ENCODE data around the gene STIMATE.

STIMATE gene

DNA sequence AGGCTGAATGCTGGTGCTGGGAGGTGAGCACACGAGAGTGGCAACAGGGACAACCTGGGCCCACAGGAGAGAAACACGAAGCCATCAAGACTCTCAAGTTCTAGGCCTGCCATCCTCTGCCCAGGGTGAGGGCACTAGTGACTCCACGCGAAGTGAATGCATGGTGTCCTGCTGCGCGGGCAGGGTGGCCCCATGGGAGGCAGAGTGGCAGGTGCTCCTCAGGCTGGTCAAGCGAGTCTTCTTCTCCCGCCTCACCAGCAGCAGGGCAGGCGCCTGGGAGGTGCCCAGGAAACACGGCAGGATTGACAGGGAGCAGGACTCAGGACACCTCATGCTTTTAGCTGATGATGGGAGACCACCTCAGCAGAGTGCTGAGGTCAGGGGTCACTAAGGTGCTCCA lies 26.9 kb downstream of the STIMATE start:
- no peak for DNase-seq (ENCODE audit: low read depth in 2 of 2)

DNA sequence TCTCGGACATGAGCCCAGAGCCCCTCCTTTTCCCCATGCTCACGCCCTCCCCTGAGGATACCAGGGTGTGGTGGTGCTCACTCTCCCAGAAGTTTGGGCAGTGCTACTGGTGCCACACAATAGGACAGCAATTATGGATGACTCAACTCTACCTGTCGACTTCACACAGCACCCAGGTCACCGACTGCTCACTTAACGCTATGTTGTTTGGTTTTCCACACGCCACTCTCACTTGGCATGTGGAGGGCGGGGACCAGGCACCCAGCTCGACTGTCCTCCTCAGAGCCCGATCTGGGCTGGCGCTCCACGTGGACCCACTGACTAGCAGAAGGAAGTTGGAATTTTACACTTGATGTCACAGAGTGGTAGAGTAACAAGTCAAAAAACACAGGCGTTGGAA lies 30.9 kb downstream of the STIMATE start:
- no peak for DNase-seq (ENCODE audit: low read depth in 2 of 2)

DNA sequence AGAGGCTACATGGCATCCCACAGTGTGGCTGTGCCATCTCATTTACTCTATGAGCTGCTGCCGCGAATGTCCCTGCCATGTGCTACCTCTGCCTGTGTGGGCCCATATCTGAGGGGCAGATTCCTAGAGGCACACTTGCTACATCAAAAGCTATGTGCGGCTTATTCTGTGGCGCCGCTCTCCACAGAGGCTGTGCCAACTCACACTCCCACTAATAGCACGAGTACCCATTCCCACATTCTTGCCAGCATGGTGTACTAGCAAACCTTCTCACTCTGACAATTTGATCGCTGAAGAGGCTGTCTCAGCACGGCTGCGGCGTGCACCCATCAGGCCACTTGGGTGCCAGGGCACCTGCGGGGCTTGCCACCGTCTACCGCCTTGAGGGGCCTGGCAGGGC lies 31.4 kb downstream of the STIMATE start:
- DNase-seq (ENCODE audit: low read depth in 2 of 2): no peak

DNA sequence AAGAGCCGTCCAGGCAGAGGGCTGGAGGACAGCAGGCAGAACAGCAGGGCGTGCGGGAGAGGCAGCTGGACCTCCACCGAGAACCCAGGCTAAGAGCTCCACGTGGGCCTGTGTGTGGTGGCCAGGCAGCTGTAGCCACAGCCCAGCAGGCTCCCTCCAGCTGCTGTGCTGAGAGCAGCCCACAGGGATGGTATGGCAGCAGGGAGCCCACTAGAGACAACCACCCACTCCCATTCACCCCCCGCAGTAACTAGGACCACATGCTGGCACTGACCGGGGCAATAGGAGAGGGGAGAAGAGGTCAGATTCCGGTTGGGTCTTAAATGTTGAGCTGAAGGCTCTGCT lies 37.0 kb downstream of the STIMATE start:
- no peak for DNase-seq (ENCODE audit: low read depth in 2 of 2)

DNA sequence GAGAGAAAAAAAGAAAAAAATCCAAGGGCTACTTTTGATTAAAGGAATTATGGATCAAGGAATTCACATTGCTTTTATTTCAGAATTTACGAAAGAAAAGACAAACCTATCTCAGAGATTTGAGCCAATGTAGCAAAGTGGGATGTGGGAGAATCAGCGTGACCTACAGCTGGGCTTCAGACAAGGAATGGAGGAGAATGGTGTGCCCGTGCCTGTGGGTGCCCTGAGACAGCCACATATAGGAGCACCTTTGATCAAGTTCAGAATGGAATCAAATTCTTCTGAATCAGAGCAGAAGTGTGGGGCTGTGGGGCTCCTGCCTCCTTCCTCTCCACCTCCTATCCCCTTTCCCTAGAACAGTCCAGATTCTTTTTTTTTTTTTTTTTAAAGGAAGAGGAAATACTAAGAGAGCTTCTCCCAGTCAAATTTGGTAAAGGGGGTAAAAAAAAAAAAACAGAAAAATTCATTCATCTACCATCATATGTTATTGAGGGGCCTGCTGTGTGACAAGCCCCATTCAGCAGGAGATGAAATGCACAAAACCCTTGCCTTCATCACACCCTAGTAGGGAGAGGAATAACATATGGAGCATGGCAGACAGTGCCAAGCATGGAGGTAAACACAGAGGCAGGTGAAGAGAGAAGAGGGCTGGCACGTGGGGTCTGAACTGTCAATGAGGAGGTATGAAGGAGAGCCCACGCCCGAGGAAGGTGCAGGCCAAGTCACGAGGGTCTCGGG lies 37.5 kb downstream of the STIMATE start:
- no peak for DNase-seq (ENCODE audit: low read depth in 2 of 2)

DNA sequence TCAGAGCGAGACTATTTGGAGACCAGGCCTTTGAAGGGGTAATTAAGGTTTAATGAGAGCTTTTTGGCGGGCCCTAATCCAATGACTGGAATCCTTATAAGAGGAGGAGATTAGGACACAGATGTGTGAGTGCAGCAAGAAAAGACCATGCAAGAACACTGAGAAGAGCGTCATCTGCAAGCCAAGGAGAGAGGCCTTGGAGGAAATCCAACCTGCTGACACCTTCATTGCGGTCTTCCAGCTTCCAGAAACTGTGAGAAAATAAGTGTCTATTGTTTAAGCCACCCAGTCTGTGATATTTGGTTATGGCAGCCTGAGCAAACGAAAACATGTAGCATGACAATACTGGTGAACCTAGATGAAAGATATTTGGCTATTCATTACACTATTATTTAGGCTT lies 39.5 kb downstream of the STIMATE start:
- DNase-seq (ENCODE audit: low read depth in 2 of 2): no peak

DNA sequence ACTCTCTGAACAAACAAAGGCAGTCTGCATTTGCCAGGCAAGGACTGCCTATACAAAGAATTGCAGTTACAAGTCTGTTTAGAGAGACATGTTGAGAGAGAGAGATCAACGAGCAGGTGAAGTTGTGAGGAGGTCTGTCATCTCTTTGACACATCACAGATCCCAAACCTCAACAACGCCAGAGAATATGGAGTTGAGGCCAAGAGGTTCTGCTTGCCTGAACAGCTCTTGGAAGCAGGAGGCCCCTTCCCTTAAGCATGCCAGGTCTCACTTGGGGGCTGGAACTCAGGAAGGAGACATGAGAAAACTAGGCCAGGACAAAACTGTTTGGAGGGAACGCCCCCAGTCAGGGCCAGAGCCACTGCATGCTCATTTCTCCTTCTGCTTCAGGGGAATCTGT lies 40.2 kb downstream of the STIMATE start:
- DNase-seq (ENCODE audit: low read depth in 2 of 2): no peak

DNA sequence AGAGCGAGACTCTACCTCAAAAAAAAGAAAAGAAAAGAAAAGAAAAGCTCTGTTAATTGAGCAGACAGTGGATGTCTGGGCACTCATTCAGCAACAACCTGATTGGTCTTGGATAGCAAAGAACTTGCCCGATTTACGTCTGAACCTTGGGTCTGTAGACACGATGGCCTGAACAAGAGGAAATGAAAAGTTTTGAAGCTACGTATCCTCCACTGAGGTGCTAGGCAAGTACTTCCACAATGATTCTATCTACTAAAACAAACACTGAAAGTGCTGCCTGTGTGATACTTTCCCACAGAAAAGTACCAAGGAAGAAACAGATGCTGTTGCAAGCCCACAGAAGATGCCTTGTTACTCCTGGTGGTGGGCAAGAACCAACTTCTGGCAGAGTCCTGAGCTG lies 40.7 kb downstream of the STIMATE start:
- DNase-seq (ENCODE audit: low read depth in 2 of 2): no peak

DNA sequence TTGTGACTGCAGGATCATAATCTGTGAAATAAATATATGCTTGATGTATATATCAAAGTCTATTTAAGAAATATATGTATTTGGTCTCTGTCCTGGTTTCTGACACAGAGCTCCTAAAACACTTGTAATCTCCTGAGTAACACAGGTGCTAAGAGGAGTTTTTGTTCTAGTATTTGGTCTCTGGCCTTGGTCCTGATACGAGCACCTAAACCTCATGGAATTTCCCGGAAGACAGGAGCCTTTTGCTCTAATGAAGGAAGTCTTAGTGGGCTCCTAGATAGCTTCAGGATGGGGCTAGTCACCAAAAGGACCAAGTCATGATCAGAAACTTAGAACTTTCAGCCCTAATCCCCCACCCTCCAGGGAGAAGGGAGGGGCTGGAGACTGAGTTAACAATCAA lies 43.3 kb downstream of the STIMATE start:
- no peak for DNase-seq (ENCODE audit: low read depth in 2 of 2)

DNA sequence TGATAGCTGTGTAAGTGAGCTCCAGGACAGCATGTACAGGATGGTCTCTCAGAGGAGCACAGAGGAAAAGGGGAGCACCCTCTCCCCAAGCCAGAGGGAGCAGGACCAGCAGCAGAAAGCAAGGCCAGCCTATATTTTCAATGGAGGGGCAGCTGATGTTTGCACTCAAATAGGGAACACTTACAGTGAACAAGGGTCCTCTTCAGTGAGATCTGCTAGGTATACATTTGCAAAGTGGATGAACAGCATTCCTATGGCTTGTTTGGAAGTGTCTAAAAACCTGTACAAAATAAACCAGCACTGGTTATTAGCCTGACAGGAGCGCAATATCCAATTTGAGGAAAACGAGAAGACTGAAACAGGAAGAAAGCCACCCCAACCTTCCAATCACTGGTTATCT lies 44.9 kb downstream of the STIMATE start:
- DNase-seq (ENCODE audit: low read depth in 2 of 2): no peak

DNA sequence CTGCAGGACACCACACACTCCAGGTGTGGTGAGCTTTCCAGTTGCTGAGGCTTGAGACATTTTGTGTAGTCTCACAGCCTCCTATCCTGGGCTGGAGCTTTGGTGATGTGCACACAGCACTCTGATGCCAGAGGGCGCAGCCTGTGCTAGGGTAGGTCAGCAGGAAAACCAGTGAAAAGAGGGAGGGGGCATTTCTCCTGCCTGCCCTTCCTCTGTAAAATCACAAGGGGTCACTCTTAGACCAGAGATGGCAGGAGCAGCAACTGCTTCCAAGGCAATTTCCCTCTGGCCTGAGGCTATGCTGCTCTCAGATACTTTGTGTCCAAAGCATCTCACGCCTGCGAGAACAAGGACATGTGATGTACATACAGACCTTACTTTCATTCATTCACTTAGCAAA lies 46.0 kb downstream of the STIMATE start:
- DNase-seq (ENCODE audit: low read depth in 2 of 2): no peak

DNA sequence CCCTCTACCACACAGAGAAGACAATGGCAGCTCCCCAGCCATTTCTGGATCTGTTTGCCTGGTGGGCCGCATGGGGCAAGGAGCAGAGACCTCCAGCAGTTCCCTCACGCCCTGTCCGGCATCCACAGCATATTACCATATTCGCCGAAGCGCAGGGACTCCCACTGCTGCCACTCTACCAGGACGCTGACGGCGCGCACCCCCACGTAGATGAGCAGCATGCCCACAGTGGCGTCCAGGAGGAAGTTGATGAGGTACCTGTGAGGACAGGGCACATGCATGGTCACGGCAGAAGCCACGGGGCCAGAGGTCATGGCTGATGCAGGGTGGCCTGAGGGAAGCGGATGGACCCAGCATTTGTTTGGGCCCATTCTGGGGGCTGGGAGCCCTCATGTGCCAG lies 47.7 kb downstream of the STIMATE start:
- no peak for DNase-seq (ENCODE audit: low read depth in 2 of 2)

DNA sequence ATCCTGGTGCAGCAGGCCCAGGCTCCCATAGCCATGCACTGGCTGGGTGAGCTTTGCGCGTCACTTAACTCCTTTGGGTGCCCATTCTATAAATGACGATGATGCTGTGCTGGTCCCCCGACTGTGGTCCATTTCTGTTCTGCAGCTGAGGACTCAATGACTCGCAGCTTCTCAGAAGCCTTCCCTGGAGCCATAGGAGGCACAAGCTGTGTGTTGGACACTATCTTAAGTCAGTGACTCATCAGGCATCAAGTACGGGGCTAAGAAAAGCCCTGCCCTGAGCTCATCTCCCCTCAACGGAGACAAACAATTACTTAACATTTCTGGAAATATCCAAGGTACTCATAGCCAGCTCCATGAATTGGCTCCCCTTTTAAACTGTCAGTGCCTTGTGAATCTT lies 48.7 kb downstream of the STIMATE start:
- DNase-seq (ENCODE audit: low read depth in 2 of 2): no peak

DNA sequence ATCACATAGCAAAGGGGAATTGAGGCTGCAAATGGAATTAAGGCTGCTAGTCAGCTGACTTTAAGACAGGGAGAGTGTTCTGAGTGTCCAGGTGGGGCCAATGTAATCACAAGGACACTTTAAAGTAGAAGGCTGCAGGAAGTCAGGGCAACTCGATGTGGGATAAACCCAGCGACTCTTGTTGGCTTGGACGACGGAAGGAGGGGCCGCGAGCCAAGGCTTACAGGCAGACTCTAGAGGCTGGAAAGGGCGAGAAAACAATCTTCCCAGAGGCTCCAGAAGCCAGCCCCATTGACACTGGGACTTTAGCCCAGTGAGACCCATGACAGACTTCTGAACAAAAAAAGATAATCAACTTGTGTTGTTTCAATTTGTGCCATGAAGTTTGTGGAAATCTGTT lies 49.6 kb downstream of the STIMATE start:
- no peak for DNase-seq (ENCODE audit: low read depth in 2 of 2)

DNA sequence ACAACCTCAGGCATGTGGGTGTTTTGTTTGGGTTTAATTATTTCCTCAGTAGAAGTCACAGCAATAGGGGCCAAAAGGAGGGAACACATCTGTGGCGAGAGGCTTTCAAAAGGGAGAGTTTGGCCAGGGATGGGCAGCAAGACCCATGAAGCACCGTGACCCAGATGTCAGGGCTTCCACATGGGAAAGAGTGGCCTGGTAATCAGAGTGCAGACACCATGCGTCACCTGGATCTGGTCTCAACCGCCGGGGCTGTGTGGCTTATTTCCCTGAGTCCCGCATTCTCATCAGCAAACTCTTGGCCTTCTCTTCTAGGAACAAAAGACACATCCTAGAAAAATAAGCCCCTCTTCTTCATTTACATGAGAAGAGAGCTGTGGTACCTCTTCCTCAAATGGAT lies 50.1 kb downstream of the STIMATE start:
- DNase-seq (ENCODE audit: low read depth in 2 of 2): no peak

DNA sequence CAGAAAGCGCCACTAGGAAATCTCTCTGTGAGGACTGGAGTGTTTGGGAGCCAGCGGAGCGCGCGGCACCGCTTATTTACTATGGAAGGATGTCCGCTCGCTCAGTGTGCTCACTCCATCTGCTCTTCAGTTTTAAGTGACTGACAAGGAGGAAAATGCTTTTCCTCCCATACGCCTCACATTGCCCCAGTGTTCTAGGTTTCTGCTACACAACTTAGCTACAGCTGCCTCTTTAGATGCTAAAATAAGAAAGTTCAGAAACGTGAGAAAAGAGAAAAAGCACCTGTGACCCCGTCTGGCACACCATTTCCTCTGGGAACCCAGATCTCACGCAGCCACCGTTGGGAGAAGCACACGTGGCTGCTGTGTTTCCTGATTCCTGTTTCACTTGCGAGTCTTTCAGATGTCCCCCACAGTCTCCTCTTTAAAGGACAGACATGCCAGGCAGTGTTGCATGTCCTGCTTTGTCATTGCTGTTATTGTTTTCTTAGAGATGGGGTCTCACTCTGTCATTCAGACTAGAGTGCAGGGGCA lies 50.8 kb downstream of the STIMATE start:
- no peak for DNase-seq (ENCODE audit: low read depth in 2 of 2)

DNA sequence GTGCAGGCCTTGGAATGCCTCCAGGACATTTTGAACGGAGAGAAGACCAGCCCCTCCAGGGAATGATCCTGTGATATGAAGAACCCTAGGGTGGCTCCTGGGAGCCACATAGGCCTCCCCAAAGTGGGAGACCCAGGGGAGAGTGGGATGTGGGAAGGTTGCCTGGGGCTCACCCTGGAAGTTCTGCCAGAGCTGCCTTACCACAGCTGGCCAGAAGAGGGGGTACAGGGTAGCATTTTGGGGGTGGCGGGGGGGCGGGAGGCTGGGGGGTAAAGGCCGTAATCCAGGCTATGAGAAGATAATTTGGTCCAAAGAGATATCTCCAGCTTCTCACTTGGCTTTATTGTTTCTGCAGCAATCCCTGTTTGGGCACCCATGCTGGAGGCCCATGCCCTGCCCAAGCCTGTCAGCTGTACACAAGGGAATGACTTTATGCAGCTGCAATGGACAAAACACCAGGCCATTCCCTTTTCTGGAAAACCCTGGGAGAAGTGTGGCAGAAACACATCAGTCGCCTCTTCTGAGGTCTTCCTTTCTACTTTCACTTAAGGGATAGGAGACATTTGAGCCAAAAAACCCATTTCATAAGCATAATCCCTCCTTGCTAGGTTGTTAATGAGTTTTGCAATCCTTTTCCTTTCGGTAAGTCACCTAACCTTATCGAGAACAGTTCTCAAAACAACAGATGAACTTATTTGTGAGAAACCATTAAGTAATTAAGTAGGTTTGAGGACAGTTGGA lies 51.5 kb downstream of the STIMATE start:
- DNase-seq (ENCODE audit: low read depth in 2 of 2): no peak

DNA sequence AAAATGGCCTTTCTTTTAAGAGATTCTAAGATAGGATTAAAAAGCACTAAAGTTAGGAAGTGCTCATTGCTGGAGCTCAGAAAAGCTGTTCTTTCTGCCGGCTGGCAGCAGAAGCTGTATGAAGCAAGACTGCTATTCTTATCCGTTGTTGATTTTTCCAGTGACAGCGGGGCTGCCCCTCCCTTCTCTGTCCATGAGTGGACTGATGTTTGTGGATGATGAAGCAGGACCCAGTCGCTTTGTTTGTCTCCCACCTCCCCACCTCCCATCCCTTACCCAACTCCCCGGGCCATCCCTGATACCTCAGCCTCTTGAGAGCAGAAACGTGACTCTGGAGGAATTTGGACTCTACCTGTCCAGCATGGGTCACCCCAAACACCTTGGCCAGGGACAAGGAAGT lies 52.2 kb downstream of the STIMATE start:
- no peak for DNase-seq (ENCODE audit: low read depth in 2 of 2)

DNA sequence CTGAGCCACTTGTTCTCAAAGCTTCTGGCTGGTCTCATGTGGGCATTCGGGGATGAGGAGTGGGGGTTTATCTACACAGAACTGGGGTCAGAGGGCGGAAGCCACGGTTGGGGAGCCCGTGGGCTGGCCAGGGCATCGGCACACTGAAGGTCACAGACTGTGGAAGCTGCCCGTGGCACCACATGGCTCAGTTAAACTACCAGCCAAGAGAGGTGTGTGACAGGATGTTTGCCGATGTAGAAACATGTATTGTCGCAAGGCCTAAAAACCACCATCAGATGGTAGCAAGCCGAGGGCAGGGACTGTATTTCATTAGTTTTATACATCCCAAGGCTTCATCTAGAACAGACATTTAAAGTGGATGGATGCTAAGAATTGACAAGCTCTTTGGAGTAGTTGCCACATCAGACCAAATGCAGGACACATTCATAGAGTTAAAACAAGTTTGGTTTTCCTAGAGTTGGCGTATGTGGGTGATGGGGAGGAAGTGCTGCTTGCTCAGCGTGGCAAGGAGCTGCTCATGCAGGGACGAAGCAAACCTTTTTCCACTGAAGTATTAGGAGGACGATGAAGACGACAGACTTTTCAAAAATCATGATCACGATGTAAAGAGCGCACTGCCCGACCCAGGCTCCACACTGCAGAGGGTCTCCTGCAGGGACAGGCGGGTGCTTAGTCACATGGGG lies 52.9 kb downstream of the STIMATE start:
- no peak for DNase-seq (ENCODE audit: low read depth in 2 of 2)

DNA sequence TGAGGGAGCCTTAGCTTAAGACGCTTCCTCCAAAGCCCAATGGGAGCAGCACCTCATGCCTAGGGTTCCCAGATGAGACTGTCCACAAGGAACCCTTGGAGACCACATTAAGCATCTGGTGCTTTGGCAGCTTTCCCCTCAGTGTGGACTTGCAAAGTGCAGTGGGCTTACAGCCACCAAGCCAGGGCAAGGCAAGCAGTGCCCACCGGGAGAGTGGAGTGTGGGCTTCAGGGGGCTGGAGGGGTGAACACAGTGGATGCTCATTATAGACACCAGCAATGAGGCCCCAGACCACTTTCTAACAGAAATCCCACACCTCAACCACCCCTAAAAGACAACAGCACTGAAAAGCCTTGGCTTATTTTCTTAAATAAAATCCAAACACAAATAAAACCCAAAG lies 53.5 kb downstream of the STIMATE start:
- DNase-seq (ENCODE audit: low read depth in 2 of 2): no peak

DNA sequence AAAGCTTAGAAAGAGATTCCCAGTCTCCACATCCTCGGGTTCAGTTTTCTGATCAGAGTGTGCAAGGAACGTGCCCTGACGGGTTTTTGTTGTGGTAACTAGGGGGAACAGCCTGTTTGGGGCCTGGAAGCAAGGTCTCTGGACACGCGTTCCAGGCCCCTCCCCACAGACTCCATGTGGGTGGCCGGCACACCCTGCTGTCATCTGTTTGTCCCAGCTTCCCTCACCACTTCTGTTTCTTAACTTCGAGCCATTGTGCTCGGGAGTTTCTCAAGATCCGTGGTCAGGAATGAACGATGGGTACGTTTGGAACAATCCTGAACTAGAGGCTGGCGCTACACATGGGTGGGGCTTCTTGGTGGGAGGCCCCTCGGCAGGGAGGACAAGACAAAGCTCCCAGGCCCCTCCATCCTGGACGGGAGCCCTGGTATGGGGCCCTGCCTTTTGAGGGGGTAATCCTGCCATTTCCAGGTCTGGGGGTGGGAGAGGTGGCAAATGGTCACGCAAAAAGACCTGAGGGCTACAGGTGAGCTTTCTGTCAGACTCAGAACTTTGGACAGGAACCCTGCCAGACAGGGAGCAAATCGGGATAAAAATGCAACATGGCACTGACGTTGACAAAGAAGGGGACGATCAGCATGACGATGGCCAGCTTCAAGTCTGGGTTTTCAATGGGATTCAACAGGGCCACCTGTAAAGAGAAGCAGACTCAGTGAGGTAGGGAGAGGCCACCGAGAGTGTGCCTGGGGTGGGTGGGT lies 54.1 kb downstream of the STIMATE start:
- DNase-seq (ENCODE audit: low read depth in 2 of 2): no peak

DNA sequence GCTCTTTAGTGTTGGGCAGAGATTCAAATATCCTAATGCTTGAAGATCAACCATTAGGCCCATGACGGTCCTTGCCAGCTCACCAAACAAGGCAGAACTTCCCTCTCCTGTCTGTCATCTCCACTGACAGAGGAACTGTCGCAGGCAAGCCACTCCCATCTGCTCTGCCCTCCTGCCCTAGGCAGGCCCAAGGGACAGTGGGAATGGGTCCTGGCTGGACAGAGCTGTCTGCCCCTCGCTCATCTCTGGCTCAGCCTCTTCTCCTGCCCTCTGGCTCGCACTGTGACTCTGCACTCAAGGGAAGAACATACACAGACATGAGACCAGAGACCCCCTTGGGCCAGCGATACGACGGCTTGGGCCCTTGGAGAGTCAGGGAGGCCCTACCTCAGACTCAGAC lies 54.9 kb downstream of the STIMATE start:
- no peak for DNase-seq (ENCODE audit: low read depth in 2 of 2)
